H1 (cell line): ENCODE measurements around the gene VSIG10L. TPM values are rescaled to one million over a fixed set of nuclear protein-coding genes. Genes with fewer than 3 reads are reported as not detected.

Experiments
- CTCF ChIA-PET: fragments of 300-600 bp; sonication (Branson Sonifier 250); formaldehyde crosslinking; loops from one replicate; lab custom pipeline; 2021; ENCODE audit not compliant: partially characterized antibody; lab: Charles Lee
- POLR2A ChIA-PET: fragments of 300-600 bp; sonication (Branson Sonifier 250); formaldehyde crosslinking; loops from one replicate; lab custom pipeline; 2021; ENCODE audit warnings: inconsistent platforms; ENCODE audit not compliant: partially characterized antibody; lab: Charles Lee
- DNase-seq, 2 experiments: peaks; one replicate each; pipeline versions ENCODE4 v3.0.0 to v3.0.0-alpha.2; 2010 to 2022; ENCODE audit warnings: low spot score in 2 of 2, low read depth in 1 of 2, mixed read lengths in 1 of 2
- FAIRE-seq: peaks from 2 replicates; lab custom pipeline; 2011; peaks lifted over from hg19 to GRCh38; lab: Jason Lieb, UNC
- H2AFZ ChIP-seq: 2 replicates; pipeline ENCODE4 v1.8.1; 2012; ENCODE audit warnings: low read length, inconsistent platforms
- H2AK5ac ChIP-seq: 2 replicates; pipeline ENCODE4 v1.6.1; 2013; ENCODE audit warnings: low read depth, low read length
- H2BK120ac ChIP-seq: replicated peaks from 2 replicates; pipeline ENCODE3; 2013; ENCODE audit warnings: low read depth, low read length, inconsistent platforms
- H2BK12ac ChIP-seq: 2 replicates; pipeline ENCODE4 v1.6.1; 2013; ENCODE audit warnings: low read depth, low read length
- H2BK15ac ChIP-seq: 2 replicates; pipeline ENCODE4 v1.6.1; 2013; ENCODE audit warnings: low read length
- H2BK20ac ChIP-seq: 2 replicates; pipeline ENCODE4 v1.6.1; 2013; ENCODE audit warnings: low read length
- H2BK5ac ChIP-seq: 2 replicates; pipeline ENCODE4 v1.6.1; 2013; ENCODE audit warnings: low read depth, low read length
- H3K14ac ChIP-seq: 2 replicates; pipeline ENCODE4 v1.6.1; 2013; ENCODE audit warnings: inconsistent platforms; ENCODE audit not compliant: insufficient read length
- H3K18ac ChIP-seq: 2 replicates; pipeline ENCODE4 v1.6.1; 2013; ENCODE audit warnings: low read length; ENCODE audit errors: extremely low read depth
- H3K23ac ChIP-seq: 2 replicates; pipeline ENCODE4 v1.6.1; 2013; ENCODE audit warnings: inconsistent platforms; ENCODE audit not compliant: insufficient read length
- H3K23me2 ChIP-seq: 2 replicates; pipeline ENCODE4 v1.6.1; 2013; ENCODE audit warnings: low read depth, low read length
- H3K27ac ChIP-seq: 2 replicates; pipeline ENCODE4 v1.6.1; 2011; ENCODE audit warnings: low read depth, low read length, inconsistent platforms
- H3K27me3 ChIP-seq, 4 experiments: replicated peaks in 1 of 4; 1 replicate in 1 of 4; 2 replicates in 3 of 4; pipeline versions ENCODE4 v1.6.1 to v1.8.1; 2011 to 2013; ENCODE audit warnings: low read length in 3 of 4, mild to moderate bottlenecking in 3 of 4, inconsistent platforms in 2 of 4, mixed read lengths in 2 of 4, moderate library complexity in 1 of 4; ENCODE audit not compliant: control insufficient read depth in 3 of 4, insufficient read depth in 3 of 4; ENCODE audit errors: extremely low read depth in 1 of 4
- H3K36me3 ChIP-seq, 4 experiments: 2 replicates each; pipeline versions ENCODE4 v1.6.1 to v1.8.1; 2011 to 2013; ENCODE audit warnings: mild to moderate bottlenecking in 4 of 4, low read length in 3 of 4, moderate library complexity in 2 of 4, control low read depth in 1 of 4, inconsistent platforms in 1 of 4; ENCODE audit not compliant: insufficient read depth in 4 of 4, control insufficient read depth in 2 of 4
- H3K4ac ChIP-seq: replicated peaks from 2 replicates; pipeline ENCODE3; 2013; ENCODE audit warnings: low read length, low read depth, mixed read lengths, inconsistent platforms; ENCODE audit not compliant: insufficient read length
- H3K4me1 ChIP-seq, 4 experiments: replicated peaks in 1 of 4; 1 replicate in 1 of 4; 2 replicates in 3 of 4; pipeline versions ENCODE4 v1.6.1 to v1.8.1; 2011 to 2013; ENCODE audit warnings: low read length in 3 of 4, inconsistent platforms in 2 of 4, mixed read lengths in 1 of 4; ENCODE audit not compliant: insufficient read depth in 4 of 4, control insufficient read depth in 3 of 4
- H3K4me2 ChIP-seq, 2 experiments: 2 replicates each; pipeline versions ENCODE4 v1.6.1 to v1.8.1; 2011 to 2013; ENCODE audit warnings: low read depth in 2 of 2, low read length in 2 of 2, control low read depth in 1 of 2, inconsistent platforms in 1 of 2, mild to moderate bottlenecking in 1 of 2; ENCODE audit not compliant: insufficient read depth in 1 of 2
- H3K4me3 ChIP-seq, 4 experiments: fragments of 200-600, 300-600 bp in 1 of 4; sonication (generic), shearing (Covaris generic), sonication (Bioruptor Twin) in 1 of 4; 2 replicates each; pipeline versions ENCODE4 v1.5.1 to v1.8.1; 2011 to 2016; ENCODE audit warnings: low read length in 4 of 4, low read depth in 3 of 4, control low read depth in 2 of 4, inconsistent platforms in 2 of 4, mild to moderate bottlenecking in 2 of 4, mixed read lengths in 1 of 4, moderate library complexity in 1 of 4; ENCODE audit not compliant: insufficient read depth in 2 of 4; ENCODE audit errors: extremely low read depth in 1 of 4
- H3K56ac ChIP-seq: replicated peaks from 2 replicates; pipeline ENCODE3; 2013; ENCODE audit warnings: low read depth, mild to moderate bottlenecking, mixed read lengths, low read length, inconsistent platforms; ENCODE audit not compliant: insufficient read length
- H3K79me1 ChIP-seq: 2 replicates; pipeline ENCODE4 v1.6.1; 2013; ENCODE audit warnings: low read depth, low read length, control low read depth
- H3K79me2 ChIP-seq, 2 experiments: 2 replicates each; pipeline versions ENCODE4 v1.6.1 to v1.8.1; 2012 to 2013; ENCODE audit warnings: low read length in 2 of 2, mild to moderate bottlenecking in 2 of 2, inconsistent platforms in 1 of 2; ENCODE audit not compliant: insufficient read depth in 2 of 2, control insufficient read depth in 1 of 2
- H3K9ac ChIP-seq, 4 experiments: replicated peaks in 1 of 4; 1 replicate in 1 of 4; 2 replicates in 3 of 4; pipeline versions ENCODE4 v1.6.1 to v1.8.1; 2011 to 2013; ENCODE audit warnings: low read depth in 3 of 4, low read length in 3 of 4, control low read depth in 2 of 4, mild to moderate bottlenecking in 2 of 4, moderate library complexity in 2 of 4, inconsistent platforms in 1 of 4; ENCODE audit errors: extremely low read depth in 1 of 4
- H3K9me3 ChIP-seq, 2 experiments: 2 replicates each; pipeline versions ENCODE4 v1.6.1 to v1.8.1; 2012 to 2013; ENCODE audit warnings: mild to moderate bottlenecking in 2 of 2, moderate library complexity in 2 of 2, control low read depth in 1 of 2, inconsistent platforms in 1 of 2, low read depth in 1 of 2, low read length in 1 of 2, mixed read lengths in 1 of 2; ENCODE audit not compliant: insufficient read depth in 2 of 2
- H4K20me1 ChIP-seq, 2 experiments: replicated peaks in 1 of 2; 2 replicates each; pipeline versions ENCODE3 to v1.8.1; 2011 to 2013; ENCODE audit warnings: inconsistent platforms in 2 of 2, low read length in 2 of 2, mild to moderate bottlenecking in 1 of 2; ENCODE audit not compliant: insufficient read depth in 2 of 2, control insufficient read depth in 1 of 2
- H4K5ac ChIP-seq: 2 replicates; pipeline ENCODE4 v1.6.1; 2013; ENCODE audit warnings: low read length, low read depth, mixed read lengths, inconsistent platforms; ENCODE audit not compliant: insufficient read length
- H4K8ac ChIP-seq: 2 replicates; pipeline ENCODE4 v1.8.0; 2013; ENCODE audit warnings: mild to moderate bottlenecking, moderate library complexity, low read length, inconsistent platforms; ENCODE audit not compliant: insufficient read depth; ENCODE audit errors: extremely low read depth
- H4K91ac ChIP-seq: replicated peaks from 2 replicates; pipeline ENCODE3; 2013; ENCODE audit warnings: low read length, mixed read lengths, inconsistent platforms; ENCODE audit not compliant: insufficient read length
- ASH2L ChIP-seq: fragments of 200-600, 300-600 bp; sonication (generic); IDR thresholded peaks from one replicate; pipeline ENCODE4 v1.7.1; 2017; ENCODE audit warnings: low read length
- CHD2 ChIP-seq: IDR thresholded peaks from 2 replicates; pipeline ENCODE4 v1.6.1; 2012; ENCODE audit warnings: low read length, improper control_type of control experiment
- GTF2F1 ChIP-seq: IDR thresholded peaks from 2 replicates; pipeline ENCODE4 v1.6.1; 2012; ENCODE audit warnings: low read depth, low read length, improper control_type of control experiment, borderline replicate concordance
- JUND ChIP-seq: IDR thresholded peaks from 2 replicates; pipeline ENCODE4 v1.6.1; 2011; ENCODE audit warnings: mild to moderate bottlenecking, improper control_type of control experiment, low read length
- KDM1A ChIP-seq: fragments of 200-600, 300-600 bp; sonication (generic); IDR thresholded peaks from 2 replicates; pipeline ENCODE4 v1.7.1; 2016; ENCODE audit warnings: mild to moderate bottlenecking, low read length, borderline replicate concordance
- RBBP5 ChIP-seq: IDR thresholded peaks from 2 replicates; pipeline ENCODE4 v1.7.1; 2012; ENCODE audit warnings: low read depth, mild to moderate bottlenecking, inconsistent platforms, low read length, moderate library complexity, borderline replicate concordance
- SP2 ChIP-seq: IDR thresholded peaks from 2 replicates; pipeline ENCODE4 v1.6.1; 2012; ENCODE audit warnings: mild to moderate bottlenecking, low read length, inconsistent platforms
- TBP ChIP-seq: IDR thresholded peaks from 2 replicates; pipeline ENCODE4 v1.6.1; 2011; ENCODE audit warnings: low read depth, low read length, improper control_type of control experiment
- WGBS, 2 experiments: shearing (Covaris generic) in 1 of 2; methylation state at CpG; one replicate each; pipeline versions ENCODE4 v1.1.6 to v1.1.7; 2013 to 2015; ENCODE audit warnings: low lambda C conversion rate in 2 of 2, mixed read lengths in 2 of 2, inconsistent platforms in 1 of 2, low coverage in 1 of 2, missing lambda C conversion rate in 1 of 2; ENCODE audit not compliant: insufficient replicate concordance in 2 of 2, insufficient coverage in 1 of 2, insufficient read length in 1 of 2; ENCODE audit errors: extremely low coverage in 1 of 2, missing lambda C conversion rate in 1 of 2; 5-methylcytosine and 5-hydroxymethylcytosine counted together
- polyA plus RNA-seq, 7 experiments: library from polyadenylated mRNA; depleted of rRNA in 3 of 7; stranded (reverse) in 5 of 7; unstranded in 2 of 7; fragments of >200 nt in 5 of 7; fragments of 200-250 nt in 2 of 7; gene quantifications; 1 replicate in 5 of 7; 2 replicates in 1 of 7; 4 replicates in 1 of 7; pipeline versions ENCODE4 v1.2.1 to v1.2.3, GENCODE V29; 2011 to 2013; ENCODE audit warnings: missing spikeins in 2 of 7, mixed read lengths in 2 of 7
- total RNA-seq: library from RNA; stranded (reverse); fragmentation: NEBNext Ultra II Directional; extraction: Animal tissue kit (Norgen Biotek cat#: 25700); gene quantifications from 2 replicates; pipeline ENCODE4 v1.2.1, GENCODE V29; 2021
- TF ChIP-seq, protein P1 (sequence below): IDR thresholded peaks from 2 replicates; pipeline ENCODE4 v1.6.1; 2012; ENCODE audit warnings: low read length, inconsistent platforms
- TF ChIP-seq, protein P2 (sequence below): IDR thresholded peaks from 2 replicates; pipeline ENCODE4 v1.6.1; 2012; ENCODE audit warnings: inconsistent platforms
- TF ChIP-seq, protein P3 (sequence below): IDR thresholded peaks from 2 replicates; pipeline ENCODE4 v1.6.1; 2011; ENCODE audit warnings: low read length, improper control_type of control experiment

VSIG10L gene
- total and polyA plus RNA-seq, 2 of the 8 experiments (the other 6 are each of a cell fraction or from before 2014, with no cell fraction given) = 10.3 to 10.4 TPM

DNA sequence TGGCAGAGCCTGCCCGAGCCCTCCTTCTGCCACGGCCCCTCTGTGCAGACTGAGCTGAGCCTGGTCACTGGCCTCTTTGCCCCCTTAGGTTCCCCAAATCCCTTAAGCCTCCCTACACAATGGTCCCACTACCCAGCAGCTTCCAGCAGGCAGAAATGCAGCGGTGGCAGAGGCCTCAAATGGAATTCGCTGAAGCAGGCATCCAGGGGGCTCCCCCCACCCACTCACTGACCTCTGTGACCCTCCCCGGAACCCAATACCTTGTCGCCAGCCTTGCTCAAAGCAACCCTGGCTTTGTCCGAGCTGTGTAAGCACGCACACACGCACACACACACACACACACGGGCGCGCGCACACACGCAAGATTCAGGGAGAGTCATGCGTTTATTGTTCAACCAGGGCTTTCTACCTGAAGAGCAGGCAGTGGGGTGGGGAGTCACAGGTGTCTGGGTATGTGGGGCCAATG lies 46.0 kb upstream of the VSIG10L start, which contains the start of gene LIM2:
LIM2 (minus strand) TSS at position 51 of the 466 bp plus-strand sequence. CDS start 531 bp downstream, outside the sequence.
- WGBS, 2 experiments = 95% methylated on average over 9 of the region's 15 CpGs; no CpG with 5 or more reads in 1 of the 2 experiments
- CTCF ChIA-PET = interaction anchor here (0.7 to 1.9 kb wide), 7 partner anchors 10 to 230 kb away, joined by 3 to 6 read pairs (median 4); partner anchors contain the start of gene CLDND2
- TF ChIP-seq JUND (no peak), KDM1A (no peak), GTF2F1 (no peak), SP2 (no peak), ASH2L (no peak), RBBP5 (no peak), TBP (no peak), CHD2 (no peak)
- TF ChIP-seq, protein P1, sequence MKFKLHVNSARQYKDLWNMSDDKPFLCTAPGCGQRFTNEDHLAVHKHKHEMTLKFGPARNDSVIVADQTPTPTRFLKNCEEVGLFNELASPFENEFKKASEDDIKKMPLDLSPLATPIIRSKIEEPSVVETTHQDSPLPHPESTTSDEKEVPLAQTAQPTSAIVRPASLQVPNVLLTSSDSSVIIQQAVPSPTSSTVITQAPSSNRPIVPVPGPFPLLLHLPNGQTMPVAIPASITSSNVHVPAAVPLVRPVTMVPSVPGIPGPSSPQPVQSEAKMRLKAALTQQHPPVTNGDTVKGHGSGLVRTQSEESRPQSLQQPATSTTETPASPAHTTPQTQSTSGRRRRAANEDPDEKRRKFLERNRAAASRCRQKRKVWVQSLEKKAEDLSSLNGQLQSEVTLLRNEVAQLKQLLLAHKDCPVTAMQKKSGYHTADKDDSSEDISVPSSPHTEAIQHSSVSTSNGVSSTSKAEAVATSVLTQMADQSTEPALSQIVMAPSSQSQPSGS = no peak
- TF ChIP-seq, protein P2, sequence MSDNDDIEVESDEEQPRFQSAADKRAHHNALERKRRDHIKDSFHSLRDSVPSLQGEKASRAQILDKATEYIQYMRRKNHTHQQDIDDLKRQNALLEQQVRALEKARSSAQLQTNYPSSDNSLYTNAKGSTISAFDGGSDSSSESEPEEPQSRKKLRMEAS = no peak
- TF ChIP-seq, protein P3, sequence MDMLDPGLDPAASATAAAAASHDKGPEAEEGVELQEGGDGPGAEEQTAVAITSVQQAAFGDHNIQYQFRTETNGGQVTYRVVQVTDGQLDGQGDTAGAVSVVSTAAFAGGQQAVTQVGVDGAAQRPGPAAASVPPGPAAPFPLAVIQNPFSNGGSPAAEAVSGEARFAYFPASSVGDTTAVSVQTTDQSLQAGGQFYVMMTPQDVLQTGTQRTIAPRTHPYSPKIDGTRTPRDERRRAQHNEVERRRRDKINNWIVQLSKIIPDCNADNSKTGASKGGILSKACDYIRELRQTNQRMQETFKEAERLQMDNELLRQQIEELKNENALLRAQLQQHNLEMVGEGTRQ = no peak

More for the DNA sequence above, 46.0 kb upstream of the VSIG10L start, which contains the start of gene LIM2:
- no peak within 1 kb of the TSS for H2BK120ac ChIP-seq
- no peak within 1 kb of the TSS for H3K9ac ChIP-seq
- H3K27ac ChIP-seq = no peak within 1 kb of the TSS
- POLR2A ChIA-PET = interaction anchor here (0.9 to 1.3 kb wide), 4 partner anchors 10 to 32 kb away, joined by 3 to 4 read pairs (median 4); no protein-coding TSS in a partner anchor
- no peaks in the 10 kb centered on the region for H3K27me3 ChIP-seq
- no peak within 1 kb of the TSS for H3K14ac ChIP-seq
- no peak within 1 kb of the TSS for H3K23ac ChIP-seq
- H4K5ac ChIP-seq = no peak within 1 kb of the TSS
- 0 out of 2 replicates have a peak, but pooled peaks cover 2% of the 10 kb centered on the region for H3K23me2 ChIP-seq
- no peaks in the 10 kb centered on the region for H3K9me3 ChIP-seq
- no peak within 1 kb of the TSS; the same call in 1 of the 2 replicates for H3K18ac ChIP-seq
- H2BK5ac ChIP-seq = no peak within 1 kb of the TSS
- H2BK15ac ChIP-seq = no peak within 1 kb of the TSS
- no peaks in the 10 kb centered on the region for H4K20me1 ChIP-seq
- no peaks in the 10 kb centered on the region for H3K36me3 ChIP-seq
- no peak for DNase-seq
- H2BK20ac ChIP-seq = no peak within 1 kb of the TSS
- peaks cover 0 to 2% (median 0%) of the 10 kb centered on the region in 4 experiments; a peak in 4 of 7 replicates for H3K4me1 ChIP-seq
- H3K4ac ChIP-seq = no peak within 1 kb of the TSS
- H3K4me2 ChIP-seq = no peak within 1 kb of the TSS
- no peak within 1 kb of the TSS for H3K4me3 ChIP-seq
- no peak within 1 kb of the TSS for H4K91ac ChIP-seq
- no peak within 1 kb of the TSS for H2AFZ ChIP-seq
- H3K79me1 ChIP-seq = no peaks in the 10 kb centered on the region
- peak within 1 kb of the TSS; percentile 20; the same call in 1 of the 2 replicates for H4K8ac ChIP-seq
- H3K79me2 ChIP-seq = no peaks in the 10 kb centered on the region
- H2BK12ac ChIP-seq = no peak within 1 kb of the TSS
- no peak within 1 kb of the TSS for H3K56ac ChIP-seq
- H2AK5ac ChIP-seq = no peak within 1 kb of the TSS
- FAIRE-seq = no peak
